Measurements from ENCODE around the gene TOMM20.
"Not testable (repeated sequence)": the region's sequence is repeated elsewhere in the genome, so short reads cannot be mapped to it uniquely, and the experiment has no call there.

The TOMM20 gene

DNA sequence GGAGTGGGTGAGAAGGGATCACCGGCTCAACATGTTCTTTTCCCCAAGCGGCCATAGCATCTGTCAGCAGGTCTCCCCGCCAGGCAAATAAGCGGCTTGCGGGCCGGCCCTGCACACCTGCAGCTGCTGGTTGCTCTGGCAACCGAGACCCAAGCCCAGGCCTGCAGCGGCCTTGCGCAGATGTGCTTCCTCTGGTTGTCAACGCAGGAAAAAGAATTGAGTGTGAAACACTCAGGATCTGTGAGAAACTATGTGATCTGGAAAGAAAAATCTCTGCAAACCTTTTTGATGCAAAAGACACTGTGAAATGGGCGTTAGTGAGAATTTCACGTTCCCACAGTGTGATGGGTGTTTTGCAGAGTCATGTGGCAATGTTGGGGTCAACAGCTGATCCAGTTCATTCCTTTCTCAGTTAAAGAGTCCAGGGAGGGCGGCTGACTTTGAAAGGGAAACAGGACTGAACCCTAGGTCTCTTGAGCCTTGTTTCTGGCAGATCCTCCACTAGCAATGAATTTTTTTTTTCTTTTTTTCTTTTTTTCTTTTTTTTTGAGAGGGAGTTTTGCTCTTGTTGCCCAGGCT, 28.4 kb downstream of the TOMM20 start:
- no peak for DNase-seq

DNA sequence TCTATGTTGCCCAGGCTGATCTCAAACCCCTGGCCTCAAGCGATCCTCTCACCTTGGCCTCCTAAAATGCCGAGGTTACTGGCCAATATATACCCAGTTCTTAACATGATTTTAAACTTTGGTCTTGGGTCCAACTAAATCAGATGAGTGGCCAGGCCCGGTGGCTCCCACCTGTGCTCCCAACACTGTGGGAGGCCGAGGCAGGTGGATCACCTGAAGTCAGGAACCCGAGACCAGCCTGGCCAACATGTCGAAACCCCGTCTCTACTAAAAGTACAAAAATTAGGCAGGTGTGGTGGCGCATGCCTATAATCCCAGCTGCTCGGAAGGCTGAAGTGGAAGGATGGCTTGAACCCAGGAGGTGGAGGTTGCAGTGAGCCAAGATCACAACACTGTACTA, 29.6 kb downstream of the TOMM20 start:
- DNase-seq = no peak

- no peak for DNase-seq
Observed at GRCh38 chr1:235098547-235098946, 30.1 kb downstream of the TOMM20 start.

DNA sequence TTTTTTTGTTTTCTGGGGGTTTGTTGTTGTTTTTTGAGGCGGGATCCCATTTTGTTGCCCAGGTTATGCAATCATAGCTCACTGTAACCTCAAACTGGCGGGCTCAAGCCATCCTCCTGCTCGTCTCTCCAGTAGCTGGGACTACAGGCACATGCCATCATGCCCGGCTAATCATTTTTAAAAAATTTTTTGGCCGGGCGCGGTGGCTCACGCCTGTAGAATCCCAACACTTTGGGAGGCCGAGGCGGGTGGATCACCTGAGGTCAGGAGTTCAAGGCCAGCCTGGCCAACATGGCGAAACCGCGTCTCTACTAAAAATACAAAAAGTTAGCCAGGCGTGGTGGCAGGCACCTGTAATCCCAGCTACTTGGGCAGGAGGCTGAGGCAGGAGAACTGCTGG, 31.1 kb downstream of the TOMM20 start:
- not testable (repeated sequence) for DNase-seq

DNA sequence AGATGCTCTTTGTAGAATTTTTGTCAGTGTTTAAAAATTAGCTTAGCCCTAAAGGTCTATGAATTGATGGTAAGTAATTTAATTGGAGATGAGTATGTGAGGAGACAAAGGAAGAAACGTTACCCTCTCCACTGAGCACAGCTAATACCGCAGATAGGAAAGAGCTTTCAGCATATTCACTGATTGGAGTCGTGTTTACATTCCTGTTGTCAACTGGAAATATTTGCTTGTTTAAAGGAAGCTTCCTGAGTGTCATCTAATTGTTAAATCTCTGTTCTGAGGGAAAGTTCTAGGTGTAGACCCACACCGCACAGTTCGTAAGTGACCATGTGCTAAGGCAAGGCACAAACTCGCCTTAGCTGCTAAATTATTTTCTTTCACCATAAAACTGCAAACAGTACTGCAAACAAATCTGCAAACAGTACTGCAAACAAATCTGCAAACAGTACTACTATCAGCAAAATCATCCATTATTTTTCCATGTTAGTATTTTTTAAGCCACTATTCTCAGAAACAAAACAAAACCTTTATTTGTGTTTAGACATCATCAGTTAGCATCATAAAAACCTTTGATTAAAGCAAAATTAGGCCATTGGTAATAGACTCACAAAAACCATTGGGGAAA, 32.6 kb downstream of the TOMM20 start:
- no peak for DNase-seq

- DNase-seq = peak; percentile 88
Observed at GRCh38 chr1:235093696-235094592, 34.7 kb downstream of the TOMM20 start.

DNA sequence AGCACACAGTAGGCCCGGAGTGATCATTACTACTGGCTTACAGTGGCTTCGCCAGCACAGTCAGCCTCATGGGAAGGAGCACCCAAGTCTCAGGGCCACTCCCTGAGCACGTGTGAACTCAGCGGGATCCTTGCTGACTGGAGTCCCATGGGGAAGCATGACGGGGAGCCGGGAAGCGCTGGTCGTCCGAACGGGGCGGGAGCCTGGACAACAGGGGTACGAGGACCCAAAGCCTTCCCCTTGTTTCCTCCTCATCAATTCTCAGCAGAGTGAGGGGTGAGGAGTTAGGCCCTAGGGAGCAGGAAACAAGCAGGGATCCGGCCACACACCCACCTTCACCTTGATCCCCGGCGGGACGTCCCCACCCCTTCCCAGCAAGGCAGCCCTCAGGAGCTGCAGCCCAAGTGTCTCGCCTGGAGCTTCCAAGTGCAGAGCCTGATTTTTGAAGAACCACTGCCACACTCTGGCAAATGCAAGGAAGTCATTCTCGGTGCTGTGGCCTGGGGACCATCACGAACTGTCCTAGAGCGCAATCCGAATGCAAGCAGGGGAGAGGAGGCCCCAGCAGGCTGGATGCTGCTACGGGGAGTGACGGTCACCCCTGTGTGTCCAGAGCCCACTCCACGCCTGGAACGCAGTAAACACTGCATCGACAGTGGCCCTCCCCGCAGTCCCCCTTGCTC, 35.5 kb downstream of the TOMM20 start:
- no peak for DNase-seq

- DNase-seq = not testable (repeated sequence)
Observed at GRCh38 chr1:235092415-235092814, 36.2 kb downstream of the TOMM20 start.

DNA sequence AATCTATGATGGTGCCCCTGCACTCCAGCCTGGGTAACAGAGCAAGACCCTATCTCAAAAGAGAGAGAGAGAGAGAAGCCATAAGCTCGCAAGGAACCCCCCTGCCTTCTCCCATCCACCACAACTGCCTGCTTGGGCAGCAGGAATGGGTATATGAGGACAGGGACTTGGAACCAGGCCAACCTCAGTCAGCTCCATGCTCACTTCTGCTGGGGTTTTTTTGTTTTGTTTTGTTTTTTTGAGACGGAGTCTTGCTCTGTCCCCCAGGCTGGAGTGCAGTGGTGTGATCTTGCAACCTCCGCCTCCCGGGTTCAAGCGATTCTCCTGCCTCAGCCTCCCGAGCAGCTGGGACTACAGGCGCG, 36.6 kb downstream of the TOMM20 start:
- not testable (repeated sequence) for DNase-seq

GRCh38 chr1:235091319-235092044, 37.2 kb downstream of the TOMM20 start:
- DNase-seq = not testable (repeated sequence)

DNA sequence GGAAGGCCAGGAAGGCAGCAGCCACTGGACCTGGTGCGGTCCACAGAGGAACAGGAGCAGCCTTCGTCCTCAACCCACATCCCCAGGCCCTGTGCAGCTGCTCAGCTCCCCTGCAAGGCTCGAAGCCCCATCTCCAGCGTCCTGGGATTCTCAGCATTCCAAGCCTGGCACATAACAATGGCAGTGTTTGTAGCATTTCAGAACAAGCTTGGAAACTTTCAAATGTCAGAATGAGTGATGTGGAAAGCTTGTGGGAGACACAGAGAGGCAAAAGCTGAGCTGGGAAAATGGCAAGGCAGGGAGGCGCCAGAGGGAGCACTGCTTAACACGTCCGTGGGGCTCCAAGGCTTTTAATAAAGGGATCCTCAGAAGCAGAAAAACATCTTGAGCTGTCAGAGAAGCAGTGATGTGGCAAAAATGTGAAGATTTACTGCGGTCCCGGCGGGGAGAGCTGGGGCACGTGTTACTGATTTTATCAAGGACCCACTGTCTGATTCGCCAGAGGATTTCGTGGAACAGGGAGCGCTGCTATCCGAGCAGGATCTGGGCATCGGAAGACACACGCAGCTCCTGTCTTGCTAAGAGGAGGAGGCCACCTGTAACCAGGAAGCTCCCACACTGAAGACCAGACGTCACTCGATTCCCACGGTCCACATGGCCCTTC, 38.1 kb downstream of the TOMM20 start:
- no peak for DNase-seq

DNA sequence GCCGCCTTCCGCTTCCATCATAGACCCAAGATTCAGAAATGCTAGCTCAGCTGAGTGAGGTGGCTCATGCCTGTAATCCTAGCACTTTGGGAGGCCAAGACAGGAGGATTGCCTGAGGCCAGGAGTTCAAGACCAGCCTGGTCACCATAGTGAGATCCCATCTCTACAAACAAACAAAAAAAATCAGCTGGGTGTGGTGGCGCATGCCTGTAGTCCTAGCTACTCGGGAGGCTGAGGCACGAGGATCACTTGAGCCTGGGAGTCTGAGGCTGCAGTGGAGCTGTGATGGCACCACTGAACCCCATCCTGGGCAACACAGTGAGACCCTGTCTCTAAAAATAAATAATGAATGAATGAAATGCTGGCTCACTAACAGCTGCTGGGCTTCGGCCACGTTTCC, 39.7 kb downstream of the TOMM20 start:
- no peak for DNase-seq

- DNase-seq = no peak
Observed at GRCh38 chr1:235088430-235088829, 40.2 kb downstream of the TOMM20 start.

GRCh38 chr1:235087906-235088305, 40.7 kb downstream of the TOMM20 start:
- DNase-seq = no peak

- DNase-seq = not testable (repeated sequence)
Observed at GRCh38 chr1:235085411-235086117, 43.1 kb downstream of the TOMM20 start.

DNA sequence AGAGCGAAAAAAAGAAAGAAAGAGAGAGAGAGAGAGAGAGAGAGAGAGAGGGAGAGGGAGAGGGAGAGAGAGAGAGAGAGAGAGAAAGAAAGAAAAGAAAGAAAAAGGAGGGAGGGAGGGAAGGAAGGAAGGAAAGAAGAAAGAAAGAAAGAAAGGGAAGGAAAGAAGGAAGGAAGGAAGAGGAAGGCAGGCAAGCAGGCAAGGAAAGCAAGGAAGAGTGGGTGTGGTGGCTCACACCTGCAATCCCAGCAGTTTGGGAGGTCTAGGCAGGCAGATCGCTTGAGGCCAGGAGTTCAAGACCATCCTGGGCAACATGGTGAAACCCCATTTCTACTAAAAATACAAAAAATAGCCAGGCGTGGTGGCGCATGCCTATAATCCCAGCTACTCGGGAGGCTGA, 47.8 kb downstream of the TOMM20 start:
- DNase-seq = not testable (repeated sequence)

DNA sequence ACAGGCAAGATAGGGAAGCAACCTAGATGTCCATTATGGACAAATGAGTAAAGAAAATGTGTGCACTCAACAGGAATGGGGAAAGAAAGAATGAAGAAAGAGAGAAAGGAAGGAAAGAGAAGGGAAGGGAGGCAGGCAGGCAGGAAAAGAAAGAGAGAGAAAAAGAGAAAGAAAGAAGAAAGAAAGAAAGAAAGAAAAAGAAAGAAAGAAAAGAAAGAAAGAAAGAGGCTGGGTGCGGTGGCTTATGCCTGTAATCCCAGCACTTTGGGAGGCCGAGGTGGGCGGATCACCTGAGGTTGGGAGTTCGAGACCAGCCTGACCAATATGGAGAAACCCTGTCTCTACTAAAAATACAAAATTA, 48.4 kb downstream of the TOMM20 start:
- DNase-seq = not testable (repeated sequence)

GRCh38 chr1:235079443-235080296, 49.0 kb downstream of the TOMM20 start:
- peak; percentile 57 for DNase-seq

DNA sequence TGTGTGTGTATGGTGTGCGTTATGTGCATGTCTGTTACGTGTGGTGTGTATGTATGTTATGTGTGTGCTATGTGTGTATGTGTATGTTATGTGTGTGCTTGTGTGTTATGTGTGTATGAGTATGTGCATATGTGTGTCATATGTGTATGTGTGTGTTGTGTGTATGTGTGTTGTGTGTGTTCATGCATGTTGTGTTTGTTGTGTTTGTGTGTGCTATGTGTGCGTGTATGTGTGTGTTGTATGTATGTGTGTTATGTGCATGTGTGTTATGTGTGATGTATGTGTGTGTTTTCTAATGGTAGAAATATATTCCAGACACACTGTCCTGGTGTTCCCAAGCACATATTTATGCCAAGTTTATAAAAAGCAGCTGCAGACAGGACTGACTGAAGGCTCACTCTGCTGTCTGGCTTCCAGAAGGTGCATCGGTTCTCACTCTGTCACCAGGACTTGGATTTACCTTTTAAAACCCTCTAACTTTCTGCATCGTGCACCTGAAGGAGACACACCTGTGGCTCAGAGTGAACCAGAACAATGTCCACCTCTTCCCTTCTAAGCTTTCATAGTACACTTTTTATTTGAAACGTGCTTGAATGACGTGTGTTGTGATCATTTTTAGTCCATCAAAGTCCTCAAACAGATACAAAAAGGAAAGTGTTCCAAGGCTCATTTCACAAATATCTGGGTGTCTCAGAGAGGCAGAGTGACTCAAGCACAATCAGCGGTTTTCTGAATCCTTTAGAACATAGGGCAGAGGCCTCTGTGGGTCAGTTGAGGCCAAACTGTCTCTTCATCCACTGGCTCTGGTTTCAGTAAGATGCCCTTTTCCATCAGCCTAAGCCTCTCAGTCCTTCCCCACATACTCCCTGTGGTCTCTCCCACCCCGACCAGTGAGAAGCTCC, 49.9 kb downstream of the TOMM20 start:
- DNase-seq = no peak

Data from stimulated activated CD4-positive, alpha-beta T cell treated with anti-CD3 and anti-CD28 coated beads, Interleukin-15, amount 100 ng/mL, for 24 hours (primary cell).